Spleen (tissue), 7 donors: ENCODE measurements around the gene KCTD1.

Experiments used
- CTCF ChIP-seq, 11 experiments: fragments of 200-600 bp in 7 of 11; fragments of 450-650 bp in 4 of 11; sonication (generic) in 4 of 11; IDR thresholded peaks in 8 of 11; conservative IDR thresholded peaks in 3 of 11; 1 replicate in 7 of 11; 2 replicates in 4 of 11; pipeline versions ENCODE4 v1.4.0 to v1.8.0; 2016 to 2021; ENCODE audit warnings: antibody characterized with exemption in 11 of 11, inconsistent platforms in 4 of 11, mild to moderate bottlenecking in 1 of 11
- POLR2A ChIP-seq, 3 donors: fragments of 450-650 bp; IDR thresholded peaks; one replicate each; pipeline ENCODE4 v1.5.1; 2017; ENCODE audit warnings: antibody characterized with exemption in 3 of 3, mild to moderate bottlenecking in 1 of 3
- POLR2AphosphoS5 ChIP-seq, 3 donors: sonication (generic); formaldehyde crosslinking; IDR thresholded peaks; one replicate each; pipeline ENCODE4 v1.5.1; 2017; ENCODE audit warnings: antibody characterized with exemption in 3 of 3
- donor health status: DM: no; HTN: no; CAD: no; lungs with moderate emphysema.
- donor health status: DM: no; HTN: no; CAD: no.
- donor health status: DM: no; HTN: no; CAD: no.

- no peak for TF ChIP-seq POLR2A (IDR thresholded peaks at IDR 0.05)
- TF ChIP-seq CTCF (IDR thresholded peaks at IDR 0.05 in 8 of 11, conservative IDR thresholded peaks at IDR 0.05 in 3 of 11) = no peak
- TF ChIP-seq POLR2AphosphoS5 (IDR thresholded peaks at IDR 0.05) = no peak
Observed at GRCh38 chr18:26544451-26544850, 3.9 kb downstream of the KCTD1 start.
